GM12874 (cell line): ENCODE results near the gene CPT1A.

Experiments used
- CTCF ChIP-seq: IDR thresholded peaks from 2 replicates; pipeline ENCODE4 v1.5.1; 2011; ENCODE audit warnings: low read depth, mild to moderate bottlenecking, control low read depth, low read length, moderate library complexity; ENCODE audit not compliant: insufficient read depth

Gene CPT1A

GRCh38 chr11:68816917-68817419 lies 24.7 kb downstream of the CPT1A start:
- TF ChIP-seq CTCF, result no peak

- TF ChIP-seq CTCF, result no peak
These were observed 25.4 kb downstream of the CPT1A start for GRCh38 chr11:68816251-68816776.

- no peak for TF ChIP-seq CTCF
These were observed 27.9 kb downstream of the CPT1A start for GRCh38 chr11:68813773-68814172.

GRCh38 chr11:68812526-68812925 lies 29.2 kb downstream of the CPT1A start:
- TF ChIP-seq CTCF, result no peak

GRCh38 chr11:68810164-68810563 lies 31.6 kb downstream of the CPT1A start:
- no peak for TF ChIP-seq CTCF

GRCh38 chr11:68809506-68809905 lies 32.2 kb downstream of the CPT1A start:
- no peak for TF ChIP-seq CTCF

GRCh38 chr11:68808787-68809186 lies 32.9 kb downstream of the CPT1A start:
- TF ChIP-seq CTCF, result no peak
